ENCODE data around the gene ITGB5.

The ITGB5 gene

GRCh38 chr3:124887177-124887931 is at the start of gene ITGB5:
Gene ITGB5, minus strand, starts transcription at chr3:124887365. Its CDS starts 365 bp downstream, at chr3:124887000.
- in situ Hi-C loops (cut with MboI; ENCODE audit: low sequenced_read_pairs) = no loop called here

GRCh38 chr3:124935794-124936542 is 48.8 kb upstream of the ITGB5 start:
- in situ Hi-C loops (cut with MboI; ENCODE audit: low sequenced_read_pairs) = loop anchor here (25.0 kb wide), 1 partner anchor 651 kb away; the partner anchor contains the start of gene OSBPL11

- in situ Hi-C loops (cut with MboI; ENCODE audit: low sequenced_read_pairs) = loop anchor here (25.0 kb wide), 1 partner anchor 652 kb away; the partner anchor contains the start of gene OSBPL11
These were observed 48.1 kb upstream of the ITGB5 start for GRCh38 chr3:124935264-124935663.

GRCh38 chr3:124934577-124934976 is 47.4 kb upstream of the ITGB5 start, which contains the start of gene MUC13:
Gene MUC13, minus strand, starts transcription at chr3:124934751. Its CDS starts 39 bp downstream, at chr3:124934712.
- in situ Hi-C loops (cut with MboI; ENCODE audit: low sequenced_read_pairs) = loop anchor here (25.0 kb wide), 1 partner anchor 653 kb away; the partner anchor contains the start of gene OSBPL11

DNA sequence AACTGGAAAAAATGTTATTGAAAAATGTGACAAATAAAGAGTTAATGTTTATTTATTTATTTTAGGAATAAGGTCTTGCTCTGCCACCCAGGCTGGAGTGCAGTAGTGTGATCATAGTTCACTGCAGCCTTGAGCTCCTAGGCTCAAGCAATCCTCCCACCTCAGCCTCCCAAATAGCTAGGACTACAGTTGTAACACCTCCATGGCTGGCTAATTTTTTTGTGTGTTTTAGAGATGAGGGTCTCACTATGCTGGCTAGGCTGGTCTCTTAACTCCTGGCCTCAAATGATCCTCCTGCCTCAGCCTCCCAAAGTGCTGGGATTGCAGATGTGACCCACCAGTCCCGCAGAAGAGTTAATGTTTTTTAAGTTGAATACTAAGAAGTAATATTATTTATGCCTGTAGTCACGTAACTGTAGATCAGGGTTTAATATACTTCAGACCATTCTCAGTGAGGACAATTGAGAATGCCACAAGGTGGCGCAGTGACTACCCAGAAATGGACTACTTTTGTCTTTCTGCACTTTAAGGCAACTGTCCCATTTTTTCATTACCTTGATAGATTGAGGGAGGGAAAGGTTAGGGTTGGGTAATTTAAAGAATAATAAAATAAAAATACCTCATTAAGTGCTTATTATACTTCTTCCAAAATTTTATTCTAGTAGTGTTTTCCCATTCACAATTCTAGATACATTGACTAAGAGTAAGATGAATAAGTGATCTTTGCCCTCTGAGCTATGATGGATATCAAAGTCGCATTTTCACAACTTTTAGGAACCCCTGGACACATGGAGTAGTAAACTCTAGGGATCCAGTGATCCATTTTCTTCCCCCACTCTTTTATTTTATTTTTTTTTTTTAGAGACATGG is 41.4 kb upstream of the ITGB5 start:
- in situ Hi-C loops (cut with MboI; ENCODE audit: low sequenced_read_pairs) = loop anchor here (25.0 kb wide), 1 partner anchor 659 kb away; the partner anchor contains the start of gene OSBPL11

DNA sequence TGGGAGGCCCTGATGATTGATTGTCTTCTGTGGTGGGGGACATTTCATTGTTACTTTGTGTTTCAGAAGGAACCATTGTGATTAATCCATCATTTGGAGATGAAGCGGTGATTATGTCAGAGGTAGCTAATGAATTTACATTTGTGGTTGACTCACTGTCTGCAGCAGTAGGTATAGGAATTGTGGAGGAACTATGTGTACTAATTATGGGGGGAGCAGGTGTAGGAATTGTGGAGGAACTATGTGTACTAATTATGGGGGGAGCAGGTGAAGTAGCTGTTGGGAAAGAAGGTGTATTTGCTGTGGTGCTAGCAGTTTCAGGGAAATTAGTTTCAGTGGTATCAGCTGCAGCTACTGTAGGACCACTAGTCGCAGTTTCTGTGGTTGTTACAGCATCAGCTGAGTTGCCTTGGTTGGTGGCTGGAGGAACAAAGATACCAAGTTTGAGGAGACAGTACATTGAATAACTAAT is 40.4 kb upstream of the ITGB5 start:
- in situ Hi-C loops (cut with MboI; ENCODE audit: low sequenced_read_pairs) = loop anchor here (25.0 kb wide), 1 partner anchor 660 kb away; the partner anchor contains the start of gene OSBPL11

GRCh38 chr3:124926426-124927101 is 39.4 kb upstream of the ITGB5 start:
- in situ Hi-C loops (cut with MboI; ENCODE audit: low sequenced_read_pairs) = loop anchor here (25.0 kb wide), 1 partner anchor 661 kb away; the partner anchor contains the start of gene OSBPL11

GRCh38 chr3:124924741-124925140 is 37.6 kb upstream of the ITGB5 start:
- in situ Hi-C loops (cut with MboI; ENCODE audit: low sequenced_read_pairs) = loop anchor here (25.0 kb wide), 1 partner anchor 663 kb away; the partner anchor contains the start of gene OSBPL11

DNA sequence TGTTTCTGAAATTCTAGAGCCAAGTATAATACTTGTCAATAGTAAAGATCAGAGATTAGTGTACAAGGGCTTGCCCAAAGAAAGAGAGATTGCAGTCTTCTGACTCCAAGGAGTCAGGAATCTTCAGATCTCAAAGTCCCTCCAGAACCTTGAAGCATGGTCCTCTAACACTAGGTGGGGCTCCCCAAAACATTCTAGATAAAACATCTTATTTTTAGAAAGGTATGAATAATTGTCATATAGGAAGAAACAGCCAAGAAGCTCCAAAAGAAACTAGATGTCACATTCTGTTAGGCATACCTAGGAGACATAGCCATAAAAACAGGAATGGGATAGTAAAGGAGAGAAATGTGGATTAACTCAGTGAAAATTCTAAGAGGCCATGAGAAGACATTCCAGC is 36.7 kb upstream of the ITGB5 start:
- in situ Hi-C loops (cut with MboI; ENCODE audit: low sequenced_read_pairs) = no loop called here

DNA sequence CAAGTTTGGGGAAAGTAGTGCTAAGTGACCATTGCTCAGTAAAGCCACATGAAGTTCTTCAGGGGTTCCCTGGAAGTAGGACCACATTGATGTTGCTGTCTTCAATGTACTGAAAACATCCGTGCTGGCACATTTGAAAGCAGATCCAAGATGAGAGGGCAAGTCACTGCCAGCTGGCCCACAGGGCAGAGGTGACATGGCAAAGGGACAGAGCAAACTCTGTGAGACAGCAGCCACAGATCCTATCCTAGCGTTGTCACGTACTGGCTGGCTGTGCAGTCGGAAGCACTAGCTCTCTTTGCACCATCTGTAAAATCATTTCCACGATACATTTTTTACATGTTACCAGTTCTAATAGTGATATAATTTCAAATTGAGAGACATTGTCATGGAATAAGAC is 33.6 kb upstream of the ITGB5 start:
- in situ Hi-C loops (cut with MboI; ENCODE audit: low sequenced_read_pairs) = no loop called here

- in situ Hi-C loops (cut with MboI; ENCODE audit: low sequenced_read_pairs) = no loop called here
These were observed 32.6 kb upstream of the ITGB5 start for GRCh38 chr3:124919756-124920155.

GRCh38 chr3:124918524-124918923 is 31.4 kb upstream of the ITGB5 start:
- in situ Hi-C loops (cut with MboI; ENCODE audit: low sequenced_read_pairs) = no loop called here

DNA sequence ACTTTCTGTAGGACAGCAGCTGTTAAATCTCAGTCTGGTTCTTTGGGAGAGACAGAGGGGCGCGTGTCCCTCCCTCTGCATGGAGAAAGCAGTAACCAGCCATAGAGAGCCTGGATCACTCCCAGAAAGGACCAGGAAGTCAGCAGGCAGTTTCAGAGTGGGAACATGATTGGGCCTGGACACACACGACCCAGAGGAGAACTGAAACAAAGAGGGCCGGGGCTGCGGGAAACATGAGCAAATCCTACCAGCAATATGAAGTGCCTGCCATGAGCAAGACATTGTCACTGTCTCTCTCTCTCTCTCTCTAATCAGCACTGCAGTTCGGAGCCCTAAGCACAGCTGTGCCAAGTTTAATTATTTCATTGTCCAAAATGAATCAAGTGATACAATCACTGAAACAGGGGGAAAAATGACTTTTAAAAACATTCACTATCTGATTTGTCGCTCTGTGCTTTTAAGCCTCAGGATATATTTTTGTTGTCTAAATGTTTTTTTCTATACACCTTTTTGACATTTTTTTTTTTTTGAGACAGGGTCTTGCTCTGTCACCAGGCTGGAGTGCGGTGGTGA is 29.8 kb upstream of the ITGB5 start:
- in situ Hi-C loops (cut with MboI; ENCODE audit: low sequenced_read_pairs) = no loop called here

DNA sequence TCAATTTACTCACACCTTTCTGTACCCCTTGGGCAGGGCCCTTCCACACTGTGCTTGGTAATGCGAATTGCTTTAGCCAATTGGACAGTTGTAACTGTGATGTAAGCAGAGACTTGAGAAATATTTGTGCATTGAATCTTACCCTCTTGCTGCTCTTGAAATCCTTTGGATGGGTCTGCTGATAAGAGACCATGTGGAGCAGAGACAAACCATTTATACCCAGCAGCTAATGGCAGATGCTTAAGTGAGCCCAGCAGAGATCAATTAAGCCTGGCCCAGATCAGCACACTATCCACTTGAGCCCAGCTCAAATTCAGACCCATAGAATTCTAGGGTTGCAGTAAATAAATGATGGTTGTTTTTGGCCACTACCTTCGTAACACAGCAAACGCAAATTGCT is 28.1 kb upstream of the ITGB5 start:
- in situ Hi-C loops (cut with MboI; ENCODE audit: low sequenced_read_pairs) = no loop called here

DNA sequence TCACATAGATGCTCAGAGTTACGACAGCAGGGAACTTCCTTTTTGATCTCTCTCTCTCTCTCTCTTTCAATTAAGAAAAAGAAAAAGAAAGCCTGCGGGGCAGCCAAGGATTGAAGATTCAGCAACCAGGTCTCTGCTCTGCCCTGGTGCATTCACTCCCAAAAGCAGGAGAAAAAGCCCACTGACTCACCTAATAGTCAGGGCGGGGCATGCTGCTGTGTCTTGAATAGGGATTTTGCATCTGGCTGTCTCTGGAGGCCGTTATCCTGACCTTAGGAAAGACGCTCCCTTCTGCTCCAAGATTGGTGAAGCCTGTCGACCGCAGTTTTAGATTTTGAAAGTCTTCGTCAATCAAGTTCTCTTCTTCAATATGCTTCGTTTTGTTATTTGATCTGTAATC is 20.8 kb upstream of the ITGB5 start:
- in situ Hi-C loops (cut with MboI; ENCODE audit: low sequenced_read_pairs) = no loop called here

- in situ Hi-C loops (cut with MboI; ENCODE audit: low sequenced_read_pairs) = no loop called here
These were observed 17.8 kb upstream of the ITGB5 start for GRCh38 chr3:124904835-124905492.

DNA sequence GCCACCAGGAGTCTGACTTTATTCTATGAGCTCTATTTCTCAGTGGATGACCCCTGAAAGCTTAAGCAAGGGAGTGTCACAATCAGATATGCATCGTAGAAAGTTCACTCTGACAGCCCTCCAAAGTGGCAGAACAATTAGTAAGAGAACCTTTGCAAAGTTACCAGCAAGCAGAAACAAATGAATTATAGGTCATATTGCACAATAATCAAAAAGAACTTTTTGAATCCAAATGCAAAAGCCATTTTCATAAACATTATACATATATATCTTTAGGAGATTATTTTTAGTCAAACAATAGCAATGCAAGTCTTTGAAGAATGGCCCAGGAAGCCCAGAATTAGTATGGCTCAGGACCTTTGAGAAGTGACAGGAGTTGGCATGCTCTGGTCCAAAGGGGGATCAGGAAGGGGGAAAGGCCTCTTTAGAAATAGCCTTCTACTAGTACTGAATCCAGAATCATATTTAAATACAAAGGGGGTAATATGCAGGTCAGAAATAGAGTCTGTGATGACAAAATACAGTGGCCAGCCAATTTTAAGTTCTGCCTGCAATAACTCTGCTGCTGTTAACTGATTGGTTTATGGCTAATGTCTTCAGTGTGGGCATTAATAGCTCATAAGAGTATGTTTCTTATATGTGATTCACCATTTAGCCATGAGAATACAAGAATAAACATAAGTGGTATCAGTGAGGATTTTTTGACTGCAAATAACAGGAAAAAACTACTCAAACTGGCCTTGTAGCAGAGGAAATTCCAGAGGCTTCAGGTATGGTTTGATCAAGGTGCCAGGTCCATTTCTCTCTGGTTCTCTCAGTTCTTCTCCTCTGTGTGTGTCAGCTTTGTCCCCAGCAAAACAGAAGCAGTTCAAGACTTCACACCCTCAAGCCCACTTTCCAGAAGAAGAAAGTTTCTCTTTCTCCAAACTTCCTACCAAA is 17.0 kb upstream of the ITGB5 start:
- in situ Hi-C loops (cut with MboI; ENCODE audit: low sequenced_read_pairs) = no loop called here
